VCaP (cell line): ENCODE measurements around the gene SMARCD1.

Experiments used
- H3K27ac ChIP-seq: fragments of 450-650 bp; 2 replicates; pipeline ENCODE4 v1.5.1; 2017
- CTCF ChIP-seq: fragments of 450-650 bp; conservative IDR thresholded peaks from 2 replicates; pipeline ENCODE4 v1.5.1; 2017; ENCODE audit warnings: mild to moderate bottlenecking, moderate library complexity

SMARCD1 gene

GRCh38 chr12:50058743-50059312 lies 26.3 kb upstream of the SMARCD1 start:
- no peak overlapping the region for H3K27ac ChIP-seq
- no peak for TF ChIP-seq CTCF

- H3K27ac ChIP-seq = no peak overlapping the region
- no peak for TF ChIP-seq CTCF
Measured at GRCh38 chr12:50059440-50060119, 25.6 kb upstream of the SMARCD1 start.

- no peak overlapping the region for H3K27ac ChIP-seq
- no peak for TF ChIP-seq CTCF
Measured at GRCh38 chr12:50060120-50060468, 25.0 kb upstream of the SMARCD1 start.

GRCh38 chr12:50061171-50061570 lies 24.0 kb upstream of the SMARCD1 start:
- H3K27ac ChIP-seq = no peak overlapping the region
- no peak for TF ChIP-seq CTCF

GRCh38 chr12:50061946-50062686 lies 23.0 kb upstream of the SMARCD1 start:
- no peak for TF ChIP-seq CTCF

GRCh38 chr12:50062728-50063460 lies 22.2 kb upstream of the SMARCD1 start:
- no peak overlapping the region for H3K27ac ChIP-seq
- TF ChIP-seq CTCF = no peak

More at GRCh38 chr12:50061946-50062686, 23.0 kb upstream of the SMARCD1 start:
- H3K27ac ChIP-seq = no peak overlapping the region

GRCh38 chr12:50065726-50066310 lies 19.3 kb upstream of the SMARCD1 start:
- H3K27ac ChIP-seq = no peak overlapping the region
- TF ChIP-seq CTCF = no peak
